Upper lobe of right lung (tissue), 1 donor: ENCODE results near the gene NHLH2. TPM values are rescaled to one million over a fixed set of nuclear protein-coding genes. Genes with fewer than 3 reads are reported as not detected.

ENCODE experiments used
- ATAC-seq: fragments of 200-7000 bp; cut with Tn5 transposase; one replicate; pipeline ENCODE4 v1.9.1; 2020; ENCODE audit warnings: mild to moderate bottlenecking, moderate library complexity
- DNase-seq: peaks from one replicate; pipeline ENCODE4 v3.0.0-alpha.2; 2020
- H3K27ac ChIP-seq: fragments of 200-600 bp; one replicate; pipeline ENCODE4 v1.8.0; 2022
- H3K27me3 ChIP-seq: fragments of 200-600 bp; one replicate; pipeline ENCODE4 v1.8.0; 2022; ENCODE audit warnings: mild to moderate bottlenecking
- H3K36me3 ChIP-seq: fragments of 200-600 bp; one replicate; pipeline ENCODE4 v1.8.0; 2022
- H3K4me1 ChIP-seq: fragments of 200-600 bp; one replicate; pipeline ENCODE4 v1.8.0; 2022
- H3K4me3 ChIP-seq: fragments of 200-600 bp; one replicate; pipeline ENCODE4 v1.8.0; 2022; ENCODE audit warnings: mild to moderate bottlenecking
- H3K9me3 ChIP-seq: fragments of 200-600 bp; one replicate; pipeline ENCODE4 v1.8.0; 2022
- intact Hi-C: fragments of 100-400 bp; cut with DNase I; formaldehyde crosslinking; loops from one replicate; pipeline ENCODE4 v1.11.0; 2022
- total RNA-seq: library from RNA; stranded (reverse); fragmentation: NEBNext Ultra II Directional; extraction: Animal tissue kit (Norgen Biotek cat#: 25700); gene quantifications from one replicate; pipeline ENCODE4 v1.2.1, GENCODE V29; 2021
- TF ChIP-seq, protein P1 (sequence below): fragments of 200-600 bp; IDR thresholded peaks from one replicate; pipeline ENCODE4 v1.8.0; 2022; ENCODE audit warnings: antibody characterized with exemption
- donor health status: DM: no; HTN: yes; CAD: no; lungs with severe emphysema.

The NHLH2 gene
- total RNA-seq, 1 donor from 2014 or later = 0.32 TPM

DNA sequence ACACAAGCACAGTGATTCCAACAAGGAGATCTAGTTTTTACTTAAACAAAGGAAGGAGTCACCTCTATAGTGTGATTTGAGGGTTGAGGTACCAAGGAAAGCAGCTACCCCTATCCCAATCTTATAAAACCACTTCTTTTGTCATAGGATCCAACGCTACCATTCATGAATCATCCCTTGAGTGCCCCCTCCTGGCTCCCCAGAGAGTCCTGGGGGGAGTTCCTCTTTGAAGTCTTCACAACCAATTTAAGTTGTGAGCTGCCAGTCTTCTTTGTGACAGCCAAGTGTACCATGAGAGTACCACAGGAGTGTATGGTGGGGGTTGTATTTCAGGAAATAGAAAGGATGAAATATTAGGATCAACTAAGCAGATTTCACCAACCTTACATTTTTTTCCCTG lies 39.1 kb upstream of the NHLH2 start:
- no peaks in the 10 kb centered on the region for H3K36me3 ChIP-seq
- TF ChIP-seq, protein P1, sequence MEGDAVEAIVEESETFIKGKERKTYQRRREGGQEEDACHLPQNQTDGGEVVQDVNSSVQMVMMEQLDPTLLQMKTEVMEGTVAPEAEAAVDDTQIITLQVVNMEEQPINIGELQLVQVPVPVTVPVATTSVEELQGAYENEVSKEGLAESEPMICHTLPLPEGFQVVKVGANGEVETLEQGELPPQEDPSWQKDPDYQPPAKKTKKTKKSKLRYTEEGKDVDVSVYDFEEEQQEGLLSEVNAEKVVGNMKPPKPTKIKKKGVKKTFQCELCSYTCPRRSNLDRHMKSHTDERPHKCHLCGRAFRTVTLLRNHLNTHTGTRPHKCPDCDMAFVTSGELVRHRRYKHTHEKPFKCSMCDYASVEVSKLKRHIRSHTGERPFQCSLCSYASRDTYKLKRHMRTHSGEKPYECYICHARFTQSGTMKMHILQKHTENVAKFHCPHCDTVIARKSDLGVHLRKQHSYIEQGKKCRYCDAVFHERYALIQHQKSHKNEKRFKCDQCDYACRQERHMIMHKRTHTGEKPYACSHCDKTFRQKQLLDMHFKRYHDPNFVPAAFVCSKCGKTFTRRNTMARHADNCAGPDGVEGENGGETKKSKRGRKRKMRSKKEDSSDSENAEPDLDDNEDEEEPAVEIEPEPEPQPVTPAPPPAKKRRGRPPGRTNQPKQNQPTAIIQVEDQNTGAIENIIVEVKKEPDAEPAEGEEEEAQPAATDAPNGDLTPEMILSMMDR = no peak
- no peaks in the 10 kb centered on the region for H3K9me3 ChIP-seq
- ATAC-seq = no peak
- no peak for DNase-seq
- no peak overlapping the region for H3K4me3 ChIP-seq
- no peaks in the 10 kb centered on the region for H3K4me1 ChIP-seq
- no peaks in the 10 kb centered on the region for H3K27me3 ChIP-seq
- intact Hi-C loops = no loop called here
- H3K27ac ChIP-seq = no peak overlapping the region

DNA sequence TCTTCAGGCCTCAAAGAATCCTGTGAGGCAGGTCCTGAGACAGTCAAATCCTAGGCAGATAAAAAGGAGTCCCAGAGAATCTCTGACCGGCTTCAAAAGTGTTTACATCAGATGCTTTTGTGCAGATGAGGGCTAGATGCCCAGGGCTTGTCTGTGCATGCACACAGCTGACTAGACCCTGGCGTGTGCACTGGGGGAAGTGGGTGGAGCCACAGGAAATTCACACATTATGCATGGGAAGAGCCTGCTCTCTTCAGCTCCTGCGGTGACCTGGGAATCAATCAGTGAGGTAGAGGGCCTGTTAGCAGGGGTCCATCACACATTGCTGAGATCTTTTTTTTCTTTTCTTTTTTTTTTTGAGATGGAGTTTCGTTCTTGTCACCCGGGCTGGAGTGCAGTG lies 36.6 kb upstream of the NHLH2 start:
- no peaks in the 10 kb centered on the region for H3K27me3 ChIP-seq
- no peak for DNase-seq
- no peaks in the 10 kb centered on the region for H3K36me3 ChIP-seq
- no peaks in the 10 kb centered on the region for H3K4me1 ChIP-seq
- intact Hi-C loops = no loop called here
- H3K27ac ChIP-seq = no peak overlapping the region
- TF ChIP-seq, protein P1 = no peak
- no peak for ATAC-seq
- H3K4me3 ChIP-seq = no peak overlapping the region
- H3K9me3 ChIP-seq = no peaks in the 10 kb centered on the region

DNA sequence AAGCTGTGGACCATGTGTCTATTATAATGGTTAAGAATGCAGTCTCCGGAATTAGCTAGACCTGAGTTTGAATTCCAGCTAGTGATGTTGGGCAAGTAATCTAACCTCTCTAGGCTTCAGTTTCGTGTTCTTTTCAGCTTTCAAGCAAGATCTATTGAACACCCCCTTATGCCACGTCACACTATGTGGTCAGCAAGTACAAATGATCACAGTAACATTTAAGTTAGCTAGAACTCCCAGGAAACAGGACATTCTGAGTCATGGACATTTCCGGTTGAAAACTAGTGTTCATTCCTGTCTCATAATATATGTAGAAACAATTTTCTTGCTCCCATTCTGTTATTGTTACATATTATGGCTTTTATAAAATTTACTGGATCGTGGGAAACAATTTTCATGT lies 34.0 kb upstream of the NHLH2 start:
- H3K4me1 ChIP-seq = no peaks in the 10 kb centered on the region
- ATAC-seq (no peak), DNase-seq (no peak)
- H3K9me3 ChIP-seq = no peaks in the 10 kb centered on the region
- intact Hi-C loops = no loop called here
- no peaks in the 10 kb centered on the region for H3K36me3 ChIP-seq
- H3K27me3 ChIP-seq = no peaks in the 10 kb centered on the region
- TF ChIP-seq, protein P1 = no peak
- no peak overlapping the region for H3K27ac ChIP-seq
- no peak overlapping the region for H3K4me3 ChIP-seq

DNA sequence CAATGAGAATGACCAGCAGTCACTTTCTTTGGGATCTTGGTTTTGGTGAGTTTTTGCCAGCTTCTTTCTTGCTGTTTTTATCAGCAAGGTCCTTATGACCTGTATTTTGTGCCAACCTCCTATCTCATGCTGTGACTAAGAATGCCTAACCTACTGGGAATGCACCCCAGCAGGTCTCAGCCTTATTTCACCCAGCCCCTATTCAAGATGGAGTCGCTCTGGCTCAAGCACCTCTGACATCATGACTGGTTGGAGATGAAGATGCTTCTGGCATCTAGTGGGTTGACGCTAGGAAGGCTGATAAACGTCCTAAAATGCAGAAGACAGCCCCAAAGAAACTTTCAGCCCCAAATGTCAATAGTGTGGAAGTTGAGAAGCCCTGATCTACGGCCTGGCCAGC lies 33.6 kb upstream of the NHLH2 start:
- intact Hi-C loops = no loop called here
- Histone ChIP-seq H3K27me3 (no peaks in the 10 kb centered on the region), H3K4me3 (no peak overlapping the region), H3K4me1 (no peaks in the 10 kb centered on the region), H3K36me3 (no peaks in the 10 kb centered on the region), H3K27ac (no peak overlapping the region), H3K9me3 (no peaks in the 10 kb centered on the region)
- TF ChIP-seq, protein P1 = no peak
- ATAC-seq (no peak), DNase-seq (no peak)

DNA sequence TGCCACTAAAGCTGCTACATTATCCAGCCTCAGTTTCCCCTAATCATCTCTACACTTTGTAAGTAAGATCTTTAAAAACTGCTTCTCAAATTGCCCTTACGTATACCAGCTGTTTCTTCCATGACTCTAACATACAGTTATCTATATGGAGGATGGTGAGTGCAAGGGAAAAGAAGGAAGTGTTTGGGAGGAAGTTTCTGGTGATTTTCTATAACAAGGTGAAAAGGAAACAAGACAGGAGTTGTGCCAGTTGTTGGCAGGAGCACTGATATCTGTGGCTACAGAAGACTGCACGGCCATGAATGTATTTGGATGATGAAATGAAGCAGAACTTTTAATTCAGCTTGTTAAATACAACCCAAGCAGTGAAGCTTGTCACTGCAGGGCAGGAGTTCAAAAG lies 32.3 kb upstream of the NHLH2 start:
- Histone ChIP-seq H3K4me3 (no peak overlapping the region), H3K27ac (no peak overlapping the region), H3K36me3 (no peaks in the 10 kb centered on the region), H3K9me3 (no peaks in the 10 kb centered on the region), H3K27me3 (no peaks in the 10 kb centered on the region), H3K4me1 (no peaks in the 10 kb centered on the region)
- DNase-seq (no peak), ATAC-seq (no peak)
- TF ChIP-seq, protein P1 = no peak
- intact Hi-C loops = no loop called here

DNA sequence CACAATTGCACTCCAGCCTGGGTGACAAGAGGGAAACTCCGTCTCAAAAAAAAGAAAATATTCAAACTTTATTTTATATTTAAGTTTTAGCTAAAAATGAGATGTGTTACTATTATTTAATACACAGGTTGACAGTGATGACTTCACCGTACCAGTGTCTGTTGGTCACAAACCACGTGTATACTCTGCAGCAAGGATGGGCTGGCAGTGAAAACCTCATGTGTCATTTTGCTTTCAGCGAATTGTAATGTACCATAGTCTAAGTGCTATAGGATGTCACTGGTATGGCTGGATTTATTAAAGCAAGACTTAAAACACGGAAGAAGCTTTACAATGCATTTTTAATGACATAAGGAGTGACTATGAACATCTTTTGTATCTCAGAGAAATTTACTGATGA lies 28.1 kb upstream of the NHLH2 start:
- Histone ChIP-seq H3K36me3 (no peaks in the 10 kb centered on the region), H3K4me3 (no peak overlapping the region), H3K27ac (no peak overlapping the region), H3K9me3 (no peaks in the 10 kb centered on the region), H3K27me3 (no peaks in the 10 kb centered on the region), H3K4me1 (no peaks in the 10 kb centered on the region)
- DNase-seq (no peak), ATAC-seq (no peak)
- TF ChIP-seq, protein P1 = no peak
- intact Hi-C loops = no loop called here
